GM21423 (cell line): ENCODE results near the gene IFT74.
"Not testable (repeated sequence)": the region's sequence is repeated elsewhere in the genome, so short reads cannot be mapped to it uniquely, and the experiment has no call there.

Experiments used
- ATAC-seq: cut with Tn5 transposase; IDR thresholded peaks from one replicate; pipeline ENCODE4 v1.9.1; 2021; ENCODE audit warnings: mild to moderate bottlenecking, moderate library complexity; ENCODE audit not compliant: unreplicated experiment

Gene IFT74

DNA sequence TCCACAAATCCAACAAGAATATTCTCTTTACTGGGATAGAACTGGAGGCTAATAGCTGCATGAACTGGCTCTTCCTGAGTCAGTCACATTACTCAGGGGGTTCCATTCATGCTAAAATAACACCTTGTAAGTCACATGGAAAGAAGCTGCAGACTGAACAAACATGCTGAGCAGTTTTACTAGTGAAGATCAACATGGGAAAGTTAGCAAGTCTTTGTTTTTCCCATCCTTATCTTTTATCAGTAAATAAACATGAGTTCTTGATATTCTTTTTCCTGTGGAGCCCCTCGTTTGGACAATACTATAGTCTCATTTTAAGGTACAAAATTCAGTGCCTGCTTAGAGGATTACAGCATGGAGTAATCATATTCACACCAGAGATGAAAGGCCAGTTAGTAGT lies 109.1 kb downstream of the IFT74 start:
- ATAC-seq: no peak

DNA sequence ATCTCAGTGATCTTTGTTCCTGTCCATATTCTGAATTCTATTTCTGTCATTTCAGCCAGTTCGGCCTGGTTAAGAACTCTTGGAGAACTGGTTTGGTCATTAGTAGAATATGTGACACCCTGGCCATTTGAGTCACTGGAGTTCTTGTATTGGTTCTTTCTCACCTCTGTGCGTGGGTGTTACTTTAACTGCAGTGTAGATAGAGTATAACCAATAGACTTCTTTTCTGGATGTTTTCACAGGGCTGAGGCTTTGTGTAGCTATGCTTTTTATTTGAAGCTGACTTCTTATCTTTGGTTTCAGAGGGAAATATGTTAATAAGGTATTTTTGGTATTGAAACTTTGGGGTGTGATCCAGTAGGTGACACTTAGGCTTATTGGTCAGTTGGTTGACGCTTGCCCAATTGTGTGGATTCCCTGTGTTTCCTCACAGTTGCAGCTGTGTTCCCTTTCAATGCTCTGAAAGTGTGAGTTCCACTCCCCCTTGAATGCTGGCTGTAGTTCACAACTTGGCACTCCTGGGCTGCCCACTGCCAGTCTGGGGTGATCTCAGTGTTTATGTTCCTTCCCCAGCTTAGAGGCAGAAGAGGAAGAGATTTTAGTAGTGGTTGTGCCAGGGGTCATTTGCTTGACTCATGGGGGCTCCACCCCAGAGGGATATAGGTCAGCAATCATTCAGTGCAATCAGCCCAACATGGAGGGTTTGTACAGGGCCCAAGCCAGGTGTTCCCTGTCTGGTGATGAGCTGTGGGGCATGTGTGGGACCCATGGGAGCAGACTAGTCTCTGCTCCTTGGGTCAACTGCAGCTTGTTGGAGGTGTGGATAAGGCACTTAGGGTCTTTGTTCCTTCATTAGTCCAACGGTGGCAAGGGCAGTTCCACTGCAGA lies 117.9 kb downstream of the IFT74 start:
- no peak for ATAC-seq

GRCh38 chr9:27078685-27079084 lies 122.5 kb downstream of the IFT74 start:
- no peak for ATAC-seq

DNA sequence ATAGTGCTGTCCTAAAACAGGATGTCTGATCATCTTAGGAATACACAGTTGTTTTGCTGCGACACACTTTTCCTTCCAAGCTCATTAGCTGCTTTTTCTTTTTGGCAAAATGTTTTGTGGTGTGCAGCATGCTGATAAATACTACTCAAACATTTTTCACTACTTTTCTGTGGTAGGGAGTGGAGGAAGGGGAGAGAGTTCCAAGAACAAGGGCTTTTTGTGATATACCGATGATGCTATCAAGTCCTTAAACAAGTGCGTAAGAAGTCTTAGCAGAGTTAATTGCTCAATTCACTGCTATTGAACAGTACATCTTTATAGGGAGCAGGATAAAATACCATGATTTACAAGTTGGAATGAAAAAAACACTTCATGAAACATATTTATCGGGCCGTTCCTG lies 129.2 kb downstream of the IFT74 start:
- ATAC-seq: no peak

DNA sequence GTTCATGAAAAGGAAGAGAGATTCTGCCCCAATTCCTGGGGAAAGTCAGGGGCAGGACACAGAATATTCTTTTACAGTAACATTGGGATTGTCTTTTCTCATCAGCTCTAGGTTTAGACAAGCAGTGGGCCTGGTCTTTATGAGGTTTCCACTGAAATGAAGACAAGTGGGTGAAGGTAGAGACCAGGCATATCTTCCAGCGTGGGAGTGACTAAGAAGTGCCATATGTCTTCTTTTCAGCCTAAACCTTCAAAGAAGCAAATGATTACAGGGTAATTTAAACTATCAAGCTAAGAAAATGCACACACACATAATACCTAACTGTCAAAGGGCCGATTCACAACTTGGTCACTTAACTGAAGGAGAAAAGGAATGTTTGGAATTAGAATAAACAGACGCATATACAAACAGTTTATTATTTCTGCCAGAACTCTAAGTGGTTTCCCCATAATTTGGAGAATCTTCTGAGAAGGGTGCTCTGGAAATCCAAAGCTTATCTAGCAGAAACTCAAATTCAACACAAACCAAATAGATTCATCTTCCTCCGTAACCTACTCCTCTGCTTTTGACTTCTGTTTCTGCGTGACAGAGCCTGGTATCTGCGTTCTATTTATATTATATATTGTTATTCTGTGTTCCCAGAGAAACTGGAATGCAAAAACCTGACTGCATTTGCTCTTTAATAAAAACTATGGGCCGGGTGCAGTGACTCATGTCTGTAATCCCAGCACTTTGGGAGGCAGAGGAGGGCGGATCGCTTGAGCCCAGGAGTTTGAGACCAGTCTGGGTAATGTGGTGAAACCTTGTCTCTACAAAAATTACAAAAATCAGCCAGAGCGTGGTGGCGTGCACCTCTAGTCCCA lies 130.8 kb downstream of the IFT74 start:
- ATAC-seq: no peak

- ATAC-seq: no peak
Measured at GRCh38 chr9:27088981-27089380, 132.8 kb downstream of the IFT74 start.

DNA sequence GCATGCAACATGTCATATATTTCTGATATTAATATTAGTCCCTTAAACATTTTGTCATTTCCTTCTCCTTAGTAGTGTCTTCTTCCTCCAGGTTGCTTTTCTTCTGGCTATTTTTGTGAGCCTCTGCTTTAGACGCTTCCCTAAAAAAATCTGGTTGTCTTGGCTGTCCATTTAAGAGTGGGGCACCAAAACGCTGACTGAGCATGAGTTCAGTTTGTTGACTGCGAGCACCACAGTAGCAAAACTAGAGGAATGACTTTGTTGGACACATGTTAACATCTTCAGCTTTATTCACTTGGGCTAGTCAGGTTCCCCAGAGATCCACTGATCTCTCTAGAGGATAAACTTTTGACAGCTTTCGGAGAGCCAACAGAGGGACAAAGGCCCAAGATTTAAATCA lies 133.5 kb downstream of the IFT74 start:
- ATAC-seq: no peak

GRCh38 chr9:27090231-27090630 lies 134.0 kb downstream of the IFT74 start:
- no peak for ATAC-seq

DNA sequence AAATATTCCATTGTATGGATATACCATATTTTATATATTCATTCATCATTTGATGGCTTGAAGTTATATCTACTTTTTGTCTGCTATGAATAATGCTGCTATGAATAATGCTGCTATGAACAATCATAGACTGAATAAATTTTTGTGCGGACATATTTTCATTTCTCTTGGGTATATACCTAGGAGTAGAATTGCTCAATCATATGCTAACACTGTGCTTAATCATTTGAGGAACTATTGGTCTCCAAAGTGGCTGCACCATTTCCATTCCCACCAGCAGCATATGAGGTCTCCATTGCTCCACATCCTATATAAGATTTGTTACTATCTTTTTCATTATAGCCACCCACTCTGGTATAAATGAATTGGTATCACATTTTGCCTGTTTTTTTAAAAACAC lies 134.5 kb downstream of the IFT74 start:
- ATAC-seq: no peak

- ATAC-seq: not testable (repeated sequence)
Measured at GRCh38 chr9:27092496-27092895, 136.3 kb downstream of the IFT74 start.

- not testable (repeated sequence) for ATAC-seq
Measured at GRCh38 chr9:27093384-27094067, 137.3 kb downstream of the IFT74 start.

DNA sequence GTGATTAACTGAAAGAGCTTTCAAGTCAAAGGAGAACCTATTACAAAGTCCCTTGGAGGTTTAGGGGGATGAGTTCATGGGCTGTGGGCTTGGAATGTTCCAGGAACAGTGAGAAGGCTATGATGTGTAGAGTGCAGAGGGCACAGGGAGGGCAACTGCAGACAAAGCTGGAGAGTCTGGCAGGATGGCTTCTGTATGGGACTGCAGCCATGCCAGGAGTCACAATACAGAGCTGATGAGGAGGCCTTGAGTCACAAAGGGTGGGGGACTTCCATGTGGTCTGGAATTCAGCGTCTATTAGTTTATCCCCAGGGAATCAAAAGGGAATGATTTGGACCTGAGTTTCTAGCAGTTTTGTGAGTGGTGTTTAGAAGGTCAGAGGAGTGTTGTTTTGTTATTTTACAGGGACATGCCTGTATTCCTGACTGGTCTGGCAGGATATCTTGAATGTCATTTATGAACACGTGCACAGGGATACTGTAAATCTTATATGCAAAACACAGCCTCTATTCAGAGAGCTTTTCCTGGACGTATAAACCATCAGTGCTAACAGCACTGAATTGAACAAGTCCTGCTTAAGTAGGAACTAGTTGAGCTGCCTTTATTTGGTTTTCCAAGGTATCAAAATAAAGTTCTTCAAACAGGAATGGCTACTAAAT lies 138.6 kb downstream of the IFT74 start:
- ATAC-seq: no peak

DNA sequence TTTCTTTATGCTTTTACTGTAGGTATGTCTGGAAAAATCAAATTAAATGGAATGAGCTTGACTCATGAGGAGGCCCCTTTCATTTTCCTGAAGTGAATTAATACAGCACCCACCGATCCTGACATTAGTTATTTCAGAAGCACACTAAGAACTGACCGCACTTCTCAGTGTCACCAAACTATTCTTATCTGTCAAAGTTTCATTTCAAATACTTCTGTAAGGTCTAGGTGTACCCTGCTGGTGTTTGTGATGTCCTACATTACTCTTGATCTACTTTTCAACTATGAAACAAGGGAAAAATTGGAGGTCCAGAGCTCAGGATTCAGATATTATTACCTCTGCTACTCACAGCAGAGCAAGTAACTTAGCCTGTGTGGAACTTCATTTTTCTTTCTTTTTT lies 151.0 kb downstream of the IFT74 start:
- no peak for ATAC-seq

GRCh38 chr9:27108981-27109541 lies 152.8 kb downstream of the IFT74 start, which contains the start of gene TEK:
TSS of gene TEK (plus strand) at chr9:27109225. CDS start at chr9:27109591, 366 bp downstream.
- ATAC-seq: no peak

- ATAC-seq: no peak
Measured at GRCh38 chr9:27109621-27110020, 153.4 kb downstream of the IFT74 start.

- ATAC-seq: no peak
Measured at GRCh38 chr9:27110181-27110580, 154.0 kb downstream of the IFT74 start.

DNA sequence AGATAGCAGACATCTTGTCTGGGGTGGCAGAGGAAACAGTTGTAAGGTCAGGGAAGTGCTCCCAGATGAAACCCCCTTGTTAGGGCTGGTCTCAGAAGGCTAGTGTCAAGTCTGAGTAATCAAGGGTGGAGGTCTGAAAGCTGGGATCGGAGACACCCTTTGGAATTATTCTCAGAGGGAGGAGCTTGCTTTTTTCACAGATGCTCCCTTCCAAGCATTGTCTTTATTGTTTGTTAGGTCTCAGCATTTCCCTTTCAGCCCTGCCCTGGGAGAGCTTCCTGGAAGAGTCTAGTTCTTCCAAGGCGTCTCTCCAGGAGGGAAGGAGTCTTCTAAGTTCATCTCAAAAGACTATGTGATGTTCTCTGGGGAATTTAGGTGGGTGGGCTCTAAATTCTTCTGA lies 156.0 kb downstream of the IFT74 start:
- ATAC-seq: no peak
